ENCODE data around the gene LYRM7.
"Not testable (repeated sequence)": the region's sequence is repeated elsewhere in the genome, so short reads cannot be mapped to it uniquely, and the experiment has no call there.

The LYRM7 gene

DNA sequence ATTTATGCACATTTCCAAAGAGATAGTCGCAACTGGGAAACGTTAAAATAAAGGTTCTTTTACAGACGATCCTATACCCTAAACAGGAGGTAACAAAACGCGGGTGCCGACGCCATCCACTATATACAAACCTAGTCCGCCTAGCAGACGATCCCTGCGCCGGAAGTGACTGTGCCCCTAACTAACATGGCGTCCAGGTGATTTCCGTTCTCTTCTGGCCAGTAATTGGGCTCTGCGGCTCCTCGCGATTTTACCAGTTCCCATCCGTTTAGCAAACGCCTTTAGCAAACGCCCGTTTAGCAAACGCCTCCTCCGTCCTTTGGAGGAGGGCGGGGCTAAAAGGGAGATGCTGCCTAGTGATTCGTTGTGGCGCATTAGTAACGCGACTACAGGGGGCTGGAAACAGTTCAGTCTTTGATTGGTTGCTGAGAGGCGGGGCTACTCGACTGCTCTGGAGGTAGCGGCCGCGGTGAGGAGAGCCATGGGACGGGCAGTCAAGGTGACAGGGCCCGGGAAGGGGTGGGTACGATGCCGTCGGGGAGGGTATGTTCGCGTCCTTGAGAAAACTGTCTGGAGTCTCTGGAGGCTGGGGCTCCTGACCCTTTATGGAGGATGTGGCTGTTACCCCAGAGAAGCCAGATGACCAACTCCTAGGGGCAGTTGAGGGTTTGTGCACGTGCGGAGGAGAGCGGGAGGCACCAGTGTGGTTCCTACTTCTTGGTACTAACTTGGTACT is at the start of gene LYRM7:
Gene LYRM7, plus strand, starts transcription at position 405 of the 736 bp plus-strand sequence. Its CDS starts 77 bp downstream, at position 482.
- TF ChIP-seq, protein P1, sequence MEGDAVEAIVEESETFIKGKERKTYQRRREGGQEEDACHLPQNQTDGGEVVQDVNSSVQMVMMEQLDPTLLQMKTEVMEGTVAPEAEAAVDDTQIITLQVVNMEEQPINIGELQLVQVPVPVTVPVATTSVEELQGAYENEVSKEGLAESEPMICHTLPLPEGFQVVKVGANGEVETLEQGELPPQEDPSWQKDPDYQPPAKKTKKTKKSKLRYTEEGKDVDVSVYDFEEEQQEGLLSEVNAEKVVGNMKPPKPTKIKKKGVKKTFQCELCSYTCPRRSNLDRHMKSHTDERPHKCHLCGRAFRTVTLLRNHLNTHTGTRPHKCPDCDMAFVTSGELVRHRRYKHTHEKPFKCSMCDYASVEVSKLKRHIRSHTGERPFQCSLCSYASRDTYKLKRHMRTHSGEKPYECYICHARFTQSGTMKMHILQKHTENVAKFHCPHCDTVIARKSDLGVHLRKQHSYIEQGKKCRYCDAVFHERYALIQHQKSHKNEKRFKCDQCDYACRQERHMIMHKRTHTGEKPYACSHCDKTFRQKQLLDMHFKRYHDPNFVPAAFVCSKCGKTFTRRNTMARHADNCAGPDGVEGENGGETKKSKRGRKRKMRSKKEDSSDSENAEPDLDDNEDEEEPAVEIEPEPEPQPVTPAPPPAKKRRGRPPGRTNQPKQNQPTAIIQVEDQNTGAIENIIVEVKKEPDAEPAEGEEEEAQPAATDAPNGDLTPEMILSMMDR (IDR thresholded peaks at IDR 0.05; ENCODE audit: borderline replicate concordance, control extremely low read depth, extremely low read depth, insufficient read depth, missing control alignments) = no peak
- in situ Hi-C loops (cut with MboI; ENCODE audit: low sequenced_read_pairs, unreplicated experiment) = loop anchor here (25.0 kb wide), 1 partner anchor 217 kb away; no protein-coding TSS in a partner anchor
- DNase-seq (ENCODE audit: low spot score) = peak; percentile 88

DNA sequence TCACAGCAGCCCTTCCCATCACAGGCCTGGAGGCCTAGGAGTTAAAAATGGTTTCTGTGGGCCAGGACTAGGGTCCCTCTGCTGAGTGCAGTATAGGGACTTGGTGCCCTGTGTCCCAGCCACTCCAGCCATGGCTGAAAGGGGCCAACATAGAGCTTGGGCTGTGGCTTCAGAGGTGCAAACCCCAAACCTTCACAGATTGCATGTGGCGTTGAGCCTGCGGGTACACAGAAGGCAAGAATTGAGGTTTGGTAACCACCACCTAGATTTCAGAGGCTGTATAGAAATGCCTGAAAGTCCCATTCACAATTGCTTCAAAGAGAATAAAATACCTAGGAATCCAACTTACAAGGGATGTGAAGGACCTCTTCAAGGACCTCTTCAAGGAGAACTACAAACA is 43.5 kb upstream of the LYRM7 start:
- in situ Hi-C loops (cut with MboI; ENCODE audit: low sequenced_read_pairs, unreplicated experiment); DNase-seq (ENCODE audit: low spot score): not testable (repeated sequence)

DNA sequence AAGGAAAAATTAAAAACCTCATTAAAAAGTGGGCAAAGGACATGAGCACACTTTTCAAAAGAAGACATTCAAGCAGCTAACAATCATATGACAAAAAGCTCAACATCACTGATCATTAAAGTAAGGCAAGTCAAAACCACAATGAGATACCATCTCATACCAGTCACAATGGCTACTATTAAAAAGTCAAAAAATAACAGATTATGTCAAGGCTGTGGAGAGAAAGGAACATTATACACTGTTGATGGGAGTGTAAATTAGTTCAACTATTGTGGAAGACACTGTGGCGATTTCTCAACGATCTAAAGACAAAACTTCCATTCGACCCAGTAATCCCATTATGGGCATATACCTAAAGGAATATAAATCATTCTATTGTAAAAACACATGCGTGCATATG is 41.4 kb upstream of the LYRM7 start:
- in situ Hi-C loops (cut with MboI; ENCODE audit: low sequenced_read_pairs, unreplicated experiment) = no loop called here
- TF ChIP-seq, protein P1 (IDR thresholded peaks at IDR 0.05; ENCODE audit: borderline replicate concordance, control extremely low read depth, extremely low read depth, insufficient read depth, missing control alignments) = no peak
- DNase-seq (ENCODE audit: low spot score) = no peak

GRCh38 chr5:131133091-131133490 is 37.7 kb upstream of the LYRM7 start:
- in situ Hi-C loops (cut with MboI; ENCODE audit: low sequenced_read_pairs, unreplicated experiment); DNase-seq (ENCODE audit: low spot score): not testable (repeated sequence)

- in situ Hi-C loops (cut with MboI; ENCODE audit: low sequenced_read_pairs, unreplicated experiment); DNase-seq (ENCODE audit: low spot score): not testable (repeated sequence)
These were observed 32.3 kb upstream of the LYRM7 start for GRCh38 chr5:131138406-131138805.

- TF ChIP-seq, protein P1 (IDR thresholded peaks at IDR 0.05; ENCODE audit: borderline replicate concordance, control extremely low read depth, extremely low read depth, insufficient read depth, missing control alignments) = no peak
These were observed 31.4 kb upstream of the LYRM7 start for GRCh38 chr5:131139321-131139720.

GRCh38 chr5:131142970-131143617 is 27.6 kb upstream of the LYRM7 start:
- TF ChIP-seq, protein P1 (IDR thresholded peaks at IDR 0.05; ENCODE audit: borderline replicate concordance, control extremely low read depth, extremely low read depth, insufficient read depth, missing control alignments) = no peak
- DNase-seq (ENCODE audit: low spot score) = no peak
- in situ Hi-C loops (cut with MboI; ENCODE audit: low sequenced_read_pairs, unreplicated experiment) = no loop called here

More at GRCh38 chr5:131139321-131139720, 31.4 kb upstream of the LYRM7 start:
- in situ Hi-C loops (cut with MboI; ENCODE audit: low sequenced_read_pairs, unreplicated experiment) = no loop called here
- no peak for DNase-seq (ENCODE audit: low spot score)

DNA sequence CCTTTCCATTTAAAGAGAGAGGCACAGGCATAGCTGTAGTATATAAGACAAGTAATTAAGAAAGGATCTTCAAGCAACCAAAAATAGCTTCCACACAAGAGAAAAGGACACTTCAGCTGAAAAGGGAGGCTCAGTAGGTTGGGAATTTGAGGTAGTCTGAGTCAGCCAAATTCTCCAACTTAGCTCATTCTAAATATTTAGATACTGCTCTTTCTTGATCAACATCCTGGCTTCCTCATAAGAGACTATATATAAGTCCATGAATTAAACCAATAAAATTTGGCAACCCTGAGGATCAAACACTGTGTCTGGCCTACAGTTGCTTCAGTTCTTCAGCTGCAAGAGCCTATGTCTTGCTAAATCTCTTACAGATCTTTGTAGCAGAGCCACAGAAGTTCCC is 23.5 kb upstream of the LYRM7 start:
- in situ Hi-C loops (cut with MboI; ENCODE audit: low sequenced_read_pairs, unreplicated experiment) = no loop called here
- TF ChIP-seq, protein P1 (IDR thresholded peaks at IDR 0.05; ENCODE audit: borderline replicate concordance, control extremely low read depth, extremely low read depth, insufficient read depth, missing control alignments) = no peak
- DNase-seq (ENCODE audit: low spot score) = no peak
